Parathyroid adenoma (tissue), 2 donors: Measurements from ENCODE around the gene MAP3K10.

Source experiments
- H2AFZ ChIP-seq: fragments of 300-600 bp; sonication (generic); one replicate; pipeline ENCODE4 v1.7.0; 2017; ENCODE audit warnings: antibody characterized with exemption, mild to moderate bottlenecking
- H3K27ac ChIP-seq: fragments of 300-600 bp; sonication (generic); one replicate; pipeline ENCODE4 v1.7.0; 2017
- H3K27me3 ChIP-seq: fragments of 300-600 bp; sonication (generic); one replicate; pipeline ENCODE4 v1.7.0; 2017; ENCODE audit warnings: low read length; ENCODE audit not compliant: control insufficient read depth, insufficient read depth
- H3K36me3 ChIP-seq: fragments of 300-600 bp; sonication (generic); one replicate; pipeline ENCODE4 v1.7.0; 2017; ENCODE audit warnings: low read length; ENCODE audit not compliant: control insufficient read depth, insufficient read depth
- H3K4me1 ChIP-seq: fragments of 300-600 bp; sonication (generic); one replicate; pipeline ENCODE4 v1.7.0; 2017; ENCODE audit warnings: control low read depth
- H3K4me2 ChIP-seq: fragments of 300-600 bp; sonication (generic); one replicate; pipeline ENCODE4 v1.7.0; 2017; ENCODE audit warnings: low read length
- H3K4me3 ChIP-seq: fragments of 300-600 bp; sonication (generic); one replicate; pipeline ENCODE4 v1.7.0; 2017; ENCODE audit warnings: low read depth, low read length
- H3K79me2 ChIP-seq: fragments of 300-600 bp; sonication (generic); one replicate; pipeline ENCODE4 v1.7.0; 2017; ENCODE audit warnings: control low read depth
- H3K9ac ChIP-seq: fragments of 300-600 bp; sonication (generic); one replicate; pipeline ENCODE4 v1.7.0; 2017; ENCODE audit warnings: mild to moderate bottlenecking
- H3K9me3 ChIP-seq: fragments of 300-600 bp; sonication (generic); one replicate; pipeline ENCODE4 v1.7.0; 2017; ENCODE audit warnings: low read length; ENCODE audit not compliant: control insufficient read depth
- CTCF ChIP-seq: fragments of 300-600 bp; sonication (generic); IDR thresholded peaks from one replicate; pipeline ENCODE4 v1.7.0; 2017; ENCODE audit warnings: antibody characterized with exemption, mild to moderate bottlenecking
- donor health status: primary hyperparathyroidism.

MAP3K10 gene

DNA sequence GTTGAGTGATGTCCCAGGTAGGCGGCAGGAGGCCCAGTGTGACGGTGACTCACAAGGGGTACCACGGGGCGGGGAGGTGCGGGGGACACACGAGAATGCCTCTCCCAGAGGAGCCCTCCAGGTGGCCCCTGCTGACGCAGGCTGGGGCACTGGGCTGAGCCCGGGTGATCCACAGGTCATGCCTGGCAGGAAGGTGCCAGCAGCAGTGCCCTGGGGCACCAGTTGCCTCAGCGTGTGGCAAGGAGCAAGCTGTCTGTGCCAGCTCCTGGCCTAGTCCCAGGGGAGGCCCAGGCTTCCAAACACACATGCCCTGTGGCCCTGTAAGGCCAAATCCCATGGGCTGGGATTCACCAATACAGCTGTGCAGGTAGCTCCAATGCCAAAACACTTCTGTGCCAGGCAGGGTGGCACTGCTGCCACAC is 65.9 kb downstream of the MAP3K10 start:
- H3K9me3 ChIP-seq: no peaks in the 10 kb centered on the region
- peaks cover 41% of the 10 kb centered on the region for H3K79me2 ChIP-seq
- H3K27ac ChIP-seq: peak overlapping the region; percentile 70
- H3K4me1 ChIP-seq: peaks cover 7% of the 10 kb centered on the region
- H3K27me3 ChIP-seq: no peaks in the 10 kb centered on the region
- H3K4me2 ChIP-seq: no peak overlapping the region
- no peak overlapping the region for H3K9ac ChIP-seq
- H2AFZ ChIP-seq: no peak overlapping the region
- no peaks in the 10 kb centered on the region for H3K36me3 ChIP-seq
- H3K4me3 ChIP-seq: no peak overlapping the region
- no peak for TF ChIP-seq CTCF

DNA sequence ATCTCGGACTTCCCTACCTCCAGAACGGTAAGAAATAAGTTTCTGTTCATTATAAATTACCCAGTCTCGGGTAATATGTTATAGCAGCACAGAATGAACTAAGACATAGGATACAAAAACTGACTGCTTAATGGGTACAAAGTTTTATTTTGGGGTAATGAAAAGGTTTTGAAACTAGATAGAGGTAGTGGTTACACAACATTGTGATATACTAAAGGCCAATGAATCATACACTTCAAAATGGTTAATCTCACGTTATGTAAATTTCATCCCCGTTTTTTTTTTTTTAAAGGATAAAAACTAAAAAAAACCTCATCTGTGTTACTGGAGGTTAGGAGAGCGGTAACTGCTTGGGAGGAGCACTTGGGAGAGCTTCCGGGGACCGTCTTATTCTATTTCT is 70.4 kb downstream of the MAP3K10 start:
- Histone ChIP-seq H3K4me3 (no peak overlapping the region), H3K36me3 (no peaks in the 10 kb centered on the region)
- no peak for TF ChIP-seq CTCF

DNA sequence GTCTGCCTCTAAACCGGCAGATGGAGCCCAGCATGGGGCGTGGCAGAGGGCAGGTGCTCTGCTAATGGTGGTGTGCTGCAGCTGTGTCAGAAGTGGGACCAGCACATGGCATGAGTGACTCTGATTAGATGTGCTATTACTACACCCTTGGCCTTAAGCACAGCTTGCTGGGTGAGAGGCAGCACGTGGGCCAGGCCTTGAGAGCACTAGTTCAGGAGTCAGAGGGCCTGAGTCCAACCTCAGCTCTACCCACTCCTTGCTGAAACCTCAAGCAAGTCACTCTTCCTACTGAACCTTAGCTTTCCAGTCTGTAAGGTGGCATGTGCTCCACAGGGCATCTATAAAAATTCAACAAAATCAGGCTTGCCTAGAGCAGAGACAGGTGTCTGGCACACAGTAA is 71.2 kb downstream of the MAP3K10 start:
- H3K27ac ChIP-seq: no peak overlapping the region
- H3K36me3 ChIP-seq: no peaks in the 10 kb centered on the region
- no peak overlapping the region for H3K4me2 ChIP-seq
- H3K9me3 ChIP-seq: no peaks in the 10 kb centered on the region
- no peaks in the 10 kb centered on the region for H3K27me3 ChIP-seq
- no peak overlapping the region for H3K9ac ChIP-seq
- H2AFZ ChIP-seq: no peak overlapping the region
- no peak for TF ChIP-seq CTCF
- no peak overlapping the region for H3K4me3 ChIP-seq
- H3K79me2 ChIP-seq: peaks cover 59% of the 10 kb centered on the region
- H3K4me1 ChIP-seq: peaks cover 12% of the 10 kb centered on the region

More for the DNA sequence above, 70.4 kb downstream of the MAP3K10 start:
- Histone ChIP-seq H3K9ac (no peak overlapping the region), H3K4me2 (no peak overlapping the region), H3K27me3 (no peaks in the 10 kb centered on the region), H3K9me3 (no peaks in the 10 kb centered on the region), H2AFZ (no peak overlapping the region), H3K27ac (no peak overlapping the region), H3K79me2 (peaks cover 54% of the 10 kb centered on the region), H3K4me1 (peaks cover 13% of the 10 kb centered on the region)

- H3K4me2 ChIP-seq: no peak overlapping the region
- TF ChIP-seq CTCF: no peak
- H3K4me3 ChIP-seq: no peak overlapping the region
- no peak overlapping the region for H3K27ac ChIP-seq
- H3K36me3 ChIP-seq: no peaks in the 10 kb centered on the region
- no peaks in the 10 kb centered on the region for H3K27me3 ChIP-seq
- peaks cover 66% of the 10 kb centered on the region for H3K79me2 ChIP-seq
- H3K4me1 ChIP-seq: peaks cover 19% of the 10 kb centered on the region
- H3K9ac ChIP-seq: no peak overlapping the region
- H3K9me3 ChIP-seq: no peaks in the 10 kb centered on the region
- no peak overlapping the region for H2AFZ ChIP-seq
Observed at GRCh38 chr19:40263440-40264313, 72.5 kb downstream of the MAP3K10 start.
